Lung (tissue), 12 donors: ENCODE results near the gene ZDHHC20. TPM values are rescaled to one million over a fixed set of nuclear protein-coding genes. Genes with fewer than 3 reads are reported as not detected.

ENCODE experiments used
- ATAC-seq: fragments of 200-7000 bp; cut with Tn5 transposase; one replicate; pipeline ENCODE4 v1.9.1; 2020; ENCODE audit warnings: moderate number of reproducible peaks; ENCODE audit not compliant: insufficient read depth, low FRiP score
- DNase-seq, 3 donors: peaks; one replicate each; pipeline ENCODE4 v3.0.0-alpha.2; 2013 to 2017
- H3K27ac ChIP-seq, 2 donors: one replicate each; pipeline ENCODE4 v1.5.1; 2013; ENCODE audit warnings: mild to moderate bottlenecking in 2 of 2, moderate library complexity in 2 of 2, control low read depth in 1 of 2, inconsistent platforms in 1 of 2, low read depth in 1 of 2, low read length in 1 of 2
- H3K27me3 ChIP-seq, 3 donors: one replicate each; pipeline ENCODE4 v1.5.1; 2013; ENCODE audit warnings: low read length in 2 of 3; ENCODE audit not compliant: control insufficient read depth in 3 of 3, insufficient read depth in 3 of 3
- H3K36me3 ChIP-seq, 4 donors: one replicate each; pipeline ENCODE4 v1.5.1; 2013; ENCODE audit warnings: low read length in 4 of 4, mild to moderate bottlenecking in 1 of 4, moderate library complexity in 1 of 4; ENCODE audit not compliant: control insufficient read depth in 4 of 4, insufficient read depth in 4 of 4
- H3K4me1 ChIP-seq, 5 donors: one replicate each; pipeline ENCODE4 v1.5.1; 2013; ENCODE audit warnings: low read length in 5 of 5, mild to moderate bottlenecking in 2 of 5, moderate library complexity in 1 of 5; ENCODE audit not compliant: control insufficient read depth in 5 of 5, insufficient read depth in 5 of 5
- H3K4me3 ChIP-seq: one replicate; pipeline ENCODE4 v1.5.1; 2013; ENCODE audit warnings: mild to moderate bottlenecking, control low read depth, moderate library complexity
- H3K9ac ChIP-seq, 2 donors: one replicate each; pipeline ENCODE4 v1.5.1; 2013; ENCODE audit warnings: low read length in 2 of 2, control low read depth in 1 of 2; ENCODE audit not compliant: insufficient read depth in 1 of 2
- H3K9me3 ChIP-seq, 4 donors: one replicate each; pipeline ENCODE4 v1.5.1; 2013; ENCODE audit warnings: low read length in 3 of 4, mild to moderate bottlenecking in 1 of 4, moderate library complexity in 1 of 4; ENCODE audit not compliant: control insufficient read depth in 4 of 4, insufficient read depth in 3 of 4
- WGBS, 2 donors: extraction: QIAGEN DNeasy Blood & Tissue Kit; methylation state at CpG; one replicate each; pipeline ENCODE4 v1.1.7; 2013; 5-methylcytosine and 5-hydroxymethylcytosine counted together
- polyA plus RNA-seq, 2 donors: library from polyadenylated mRNA; stranded (reverse); fragments of 200-250 nt; gene quantifications; one replicate each; pipeline ENCODE4 v1.2.1, GENCODE V29; 2013
- total RNA-seq, 2 donors: library from RNA; depleted of rRNA in 1 of 2; stranded (reverse); fragments of >200 nt in 1 of 2; gene quantifications; one replicate each; pipeline ENCODE4 v1.2.1, GENCODE V29; 2014 to 2021
- TF ChIP-seq, protein P1 (sequence below): IDR thresholded peaks from 2 replicates; pipeline ENCODE4 v1.5.1; 2012; ENCODE audit warnings: mild to moderate bottlenecking; ENCODE audit errors: control extremely low read depth, extremely low read depth
- donor health status: control.
- donor health status: control.
- donor health status: Bipolar disorder and iron deficiency.
- donor health status: healthy.
- donor health status: DM: yes; HTN: yes; CAD: no.

Gene ZDHHC20
- total and polyA plus RNA-seq, 4 donors, result 22.8 to 153 (median 47.0) TPM

DNA sequence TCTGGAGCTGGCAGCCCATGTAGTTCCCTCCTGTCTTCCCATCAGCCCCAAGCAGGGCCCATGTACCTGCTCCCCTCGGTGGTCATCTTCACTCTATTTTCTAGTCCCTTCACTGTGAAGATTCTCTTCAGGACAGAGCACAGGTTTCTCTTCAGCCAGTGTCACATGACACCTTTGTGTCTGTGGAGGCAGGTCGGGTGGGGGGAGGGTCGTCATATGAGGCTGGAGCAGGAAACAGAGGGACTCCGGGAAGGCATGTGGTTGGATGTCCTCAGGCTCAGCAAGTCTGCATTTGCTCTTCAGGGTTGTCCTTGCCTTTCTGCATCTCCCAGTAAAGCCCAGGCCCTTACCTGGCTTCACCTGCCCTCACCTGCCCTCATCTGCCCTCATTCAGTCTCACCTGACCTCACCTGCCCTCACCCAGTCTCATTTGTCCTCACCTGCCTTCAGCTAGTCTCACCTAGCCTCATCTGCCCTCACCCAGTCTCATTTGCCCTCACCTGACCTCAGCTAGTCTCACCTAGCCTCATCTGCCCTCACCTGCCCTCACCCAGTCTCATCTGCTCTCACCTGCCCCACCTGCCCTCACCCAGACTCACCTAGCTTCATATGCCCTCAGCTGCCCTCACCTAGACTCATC is 120.3 kb downstream of the ZDHHC20 start:
- Histone ChIP-seq H3K36me3 (no peaks in the 10 kb centered on the region), H3K4me3 (no peak overlapping the region), H3K4me1 (no peaks in the 10 kb centered on the region), H3K9ac (no peak overlapping the region), H3K27me3 (no peaks in the 10 kb centered on the region), H3K27ac (no peak overlapping the region), H3K9me3 (no peaks in the 10 kb centered on the region)
- ATAC-seq, result no peak
- 53 to 61% methylated on average over 4 of the region's 4 CpGs for WGBS, 2 donors
- TF ChIP-seq, protein P1, sequence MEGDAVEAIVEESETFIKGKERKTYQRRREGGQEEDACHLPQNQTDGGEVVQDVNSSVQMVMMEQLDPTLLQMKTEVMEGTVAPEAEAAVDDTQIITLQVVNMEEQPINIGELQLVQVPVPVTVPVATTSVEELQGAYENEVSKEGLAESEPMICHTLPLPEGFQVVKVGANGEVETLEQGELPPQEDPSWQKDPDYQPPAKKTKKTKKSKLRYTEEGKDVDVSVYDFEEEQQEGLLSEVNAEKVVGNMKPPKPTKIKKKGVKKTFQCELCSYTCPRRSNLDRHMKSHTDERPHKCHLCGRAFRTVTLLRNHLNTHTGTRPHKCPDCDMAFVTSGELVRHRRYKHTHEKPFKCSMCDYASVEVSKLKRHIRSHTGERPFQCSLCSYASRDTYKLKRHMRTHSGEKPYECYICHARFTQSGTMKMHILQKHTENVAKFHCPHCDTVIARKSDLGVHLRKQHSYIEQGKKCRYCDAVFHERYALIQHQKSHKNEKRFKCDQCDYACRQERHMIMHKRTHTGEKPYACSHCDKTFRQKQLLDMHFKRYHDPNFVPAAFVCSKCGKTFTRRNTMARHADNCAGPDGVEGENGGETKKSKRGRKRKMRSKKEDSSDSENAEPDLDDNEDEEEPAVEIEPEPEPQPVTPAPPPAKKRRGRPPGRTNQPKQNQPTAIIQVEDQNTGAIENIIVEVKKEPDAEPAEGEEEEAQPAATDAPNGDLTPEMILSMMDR, result no peak
- no peak for DNase-seq

DNA sequence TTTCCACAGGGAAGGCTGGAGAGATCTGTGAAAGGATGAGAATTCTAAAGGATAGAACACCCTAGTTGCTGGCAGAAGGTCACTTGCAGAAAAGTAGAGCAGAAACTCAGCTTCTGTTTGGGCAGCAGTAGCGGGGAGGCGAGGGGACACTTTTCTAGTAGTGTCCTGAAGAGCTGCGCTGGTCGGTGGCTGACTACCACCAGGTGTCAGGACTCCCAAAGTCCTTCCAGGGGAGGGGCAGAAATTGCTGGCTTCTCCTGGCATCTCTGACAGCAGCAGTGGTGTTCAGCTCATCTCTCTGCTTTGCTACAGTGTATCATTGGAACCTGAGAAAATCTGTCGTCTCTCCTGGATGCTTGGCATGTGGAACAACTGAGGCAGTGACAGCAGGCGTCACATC is 120.9 kb downstream of the ZDHHC20 start:
- Histone ChIP-seq H3K9me3 (no peaks in the 10 kb centered on the region), H3K27me3 (no peaks in the 10 kb centered on the region), H3K36me3 (no peaks in the 10 kb centered on the region), H3K27ac (no peak overlapping the region), H3K4me1 (no peaks in the 10 kb centered on the region), H3K9ac (no peak overlapping the region), H3K4me3 (no peak overlapping the region)
- TF ChIP-seq, protein P1, result no peak
- ATAC-seq (no peak), DNase-seq (no peak)
- 89 to 90% methylated on average over 6 of the region's 6 CpGs for WGBS, 2 donors

DNA sequence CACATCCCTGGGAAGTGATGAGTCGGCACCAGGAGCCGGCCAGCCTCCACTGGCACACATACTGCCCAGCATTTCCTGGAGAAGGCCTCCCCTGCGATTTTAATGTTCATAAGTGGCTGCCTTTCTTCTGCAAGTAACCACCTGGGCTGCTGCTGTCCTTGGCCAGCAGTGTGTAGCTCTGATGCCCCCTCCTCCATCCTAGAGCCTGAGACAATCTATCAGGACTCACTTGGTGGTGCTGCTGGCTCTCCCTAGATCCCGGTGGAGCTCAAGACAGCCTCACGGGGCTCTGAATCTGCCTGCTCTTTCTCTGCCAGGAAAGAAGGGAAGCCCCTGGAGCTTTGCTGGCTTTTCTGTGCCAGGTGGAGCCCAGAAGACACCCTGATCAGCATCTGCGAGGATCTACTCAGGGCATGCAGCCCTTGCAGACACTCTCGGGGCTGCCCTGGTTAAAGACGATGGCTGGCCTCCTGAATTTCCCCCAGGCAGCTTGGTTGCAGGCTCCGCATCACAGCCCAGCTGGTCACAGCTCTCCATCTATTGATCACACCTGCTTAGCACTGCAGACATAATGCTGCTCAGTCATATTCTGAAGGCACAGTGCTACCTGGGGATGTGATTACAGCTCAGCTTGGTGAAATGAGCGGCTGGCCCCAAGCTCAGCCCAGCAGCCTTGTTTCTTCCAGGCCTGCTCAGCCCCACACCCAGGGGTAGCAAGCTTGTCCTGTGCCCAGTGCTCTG is 122.3 kb downstream of the ZDHHC20 start:
- ATAC-seq (no peak), DNase-seq (no peak)
- Histone ChIP-seq H3K9me3 (no peaks in the 10 kb centered on the region), H3K4me3 (no peak overlapping the region), H3K27me3 (no peaks in the 10 kb centered on the region), H3K27ac (no peak overlapping the region), H3K36me3 (no peaks in the 10 kb centered on the region), H3K4me1 (no peaks in the 10 kb centered on the region), H3K9ac (no peak overlapping the region)
- 83 to 90% methylated on average over 10 of the region's 10 CpGs for WGBS, 2 donors
- TF ChIP-seq, protein P1, result no peak
